Activated CD4-positive, alpha-beta T cell treated with anti-CD3 and anti-CD28 coated beads, Interleukin-2, amount 10 ng/mL, durations not matched to agents 7 days and 5 days (primary cell): ENCODE results near the gene NLN. TPM values are rescaled to one million over a fixed set of nuclear protein-coding genes. Genes with fewer than 3 reads are reported as not detected.
"Not testable (repeated sequence)": the region's sequence is repeated elsewhere in the genome, so short reads cannot be mapped to it uniquely, and the experiment has no call there.

Experiments
- CTCF ChIA-PET: fragments of 350-600 bp; sonication (Branson Sonifier 250); formaldehyde crosslinking; loops from one replicate; lab custom pipeline; 2021; ENCODE audit warnings: antibody characterized with exemption; lab: Charles Lee
- POLR2A ChIA-PET: fragments of 350-600 bp; sonication (Branson Sonifier 250); formaldehyde crosslinking; loops from one replicate; lab custom pipeline; 2021; ENCODE audit warnings: antibody characterized with exemption; lab: Charles Lee
- DNase-seq: peaks from one replicate; pipeline ENCODE4 v3.0.0-alpha.2; 2020
- H3K27ac Mint-ChIP-seq: one replicate; pipeline ENCODE4 v1.8.0; 2021; ENCODE audit warnings: mild to moderate bottlenecking, moderate library complexity, mixed read lengths
- H3K27me3 Mint-ChIP-seq: one replicate; pipeline ENCODE4 v1.8.0; 2021; ENCODE audit warnings: mixed read lengths
- H3K36me3 Mint-ChIP-seq: one replicate; pipeline ENCODE4 v1.8.0; 2021; ENCODE audit warnings: low read depth, mixed read lengths
- H3K4me1 Mint-ChIP-seq: one replicate; pipeline ENCODE4 v1.8.0; 2021; ENCODE audit warnings: mixed read lengths
- H3K4me3 Mint-ChIP-seq: one replicate; pipeline ENCODE4 v1.8.0; 2021; ENCODE audit warnings: mild to moderate bottlenecking, moderate library complexity, mixed read lengths
- H3K9me3 Mint-ChIP-seq: one replicate; pipeline ENCODE4 v1.8.0; 2021; ENCODE audit warnings: mixed read lengths
- total RNA-seq, 2 experiments: library from RNA; stranded (reverse); gene quantifications; one replicate each; pipeline ENCODE4 v1.2.3, GENCODE V29; 2021

NLN gene
- total RNA-seq, 2 experiments from 2014 or later = 11.0 to 12.4 TPM

DNA sequence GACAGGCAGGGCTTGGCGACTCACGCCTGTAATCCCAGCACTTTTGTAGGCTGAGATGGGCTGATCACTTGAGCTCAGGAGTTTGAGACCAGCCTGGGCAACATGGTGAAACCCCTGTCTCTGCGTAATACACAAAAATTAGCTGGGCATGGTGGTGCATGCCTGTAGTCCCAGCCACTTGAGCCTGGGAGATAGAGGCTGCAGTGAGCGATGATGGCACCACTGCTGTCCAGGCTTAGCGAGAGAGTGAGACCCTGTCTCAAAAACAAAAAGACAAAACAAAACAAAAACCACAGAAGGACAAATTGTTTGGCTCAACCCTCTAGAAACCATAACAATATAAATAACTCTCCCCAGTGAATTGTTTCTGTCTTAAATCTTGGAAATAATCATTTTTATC is 111.8 kb downstream of the NLN start:
- Mint-ChIP-seq H3K4me1 (peaks cover 2% of the 10 kb centered on the region), H3K27ac (no peak overlapping the region), H3K9me3 (no peaks in the 10 kb centered on the region), H3K4me3 (no peak overlapping the region), H3K36me3 (no peaks in the 10 kb centered on the region), H3K27me3 (no peaks in the 10 kb centered on the region)
- ChIA-PET CTCF (no interaction called here), POLR2A (no interaction called here)
- no peak for DNase-seq

- peaks cover 2% of the 10 kb centered on the region for H3K9me3 Mint-ChIP-seq
- no peaks in the 10 kb centered on the region for H3K36me3 Mint-ChIP-seq
- POLR2A ChIA-PET = no interaction called here
- no peak for DNase-seq
- no peaks in the 10 kb centered on the region for H3K27me3 Mint-ChIP-seq
- H3K4me3 Mint-ChIP-seq = no peak overlapping the region
- CTCF ChIA-PET = no interaction called here
- no peak overlapping the region for H3K27ac Mint-ChIP-seq
- peaks cover 2% of the 10 kb centered on the region for H3K4me1 Mint-ChIP-seq
These were observed 112.3 kb downstream of the NLN start for GRCh38 chr5:65834306-65834705.

GRCh38 chr5:65835191-65835590 is 113.2 kb downstream of the NLN start:
- no peak for DNase-seq
- Mint-ChIP-seq H3K27me3 (no peaks in the 10 kb centered on the region), H3K4me3 (no peak overlapping the region), H3K36me3 (no peaks in the 10 kb centered on the region), H3K27ac (no peak overlapping the region), H3K9me3 (peaks cover 3% of the 10 kb centered on the region), H3K4me1 (peaks cover 5% of the 10 kb centered on the region)
- ChIA-PET CTCF (interaction anchor here (0.8 kb wide), 1 partner anchor 35 kb away, joined by 3 read pairs; no protein-coding TSS in a partner anchor), POLR2A (interaction anchor here (0.6 kb wide), 1 partner anchor 14 kb away, joined by 3 read pairs; no protein-coding TSS in a partner anchor)

- POLR2A ChIA-PET = no interaction called here
- no peaks in the 10 kb centered on the region for H3K36me3 Mint-ChIP-seq
- H3K4me1 Mint-ChIP-seq = peaks cover 3% of the 10 kb centered on the region
- peaks cover 3% of the 10 kb centered on the region for H3K9me3 Mint-ChIP-seq
- no peak overlapping the region for H3K4me3 Mint-ChIP-seq
- DNase-seq = no peak
- CTCF ChIA-PET = no interaction called here
- H3K27ac Mint-ChIP-seq = no peak overlapping the region
- no peaks in the 10 kb centered on the region for H3K27me3 Mint-ChIP-seq
These were observed 115.1 kb downstream of the NLN start for GRCh38 chr5:65837139-65837538.

- H3K4me3 Mint-ChIP-seq, H3K27ac Mint-ChIP-seq, H3K4me1 Mint-ChIP-seq, H3K36me3 Mint-ChIP-seq, H3K27me3 Mint-ChIP-seq, POLR2A ChIA-PET, H3K9me3 Mint-ChIP-seq, DNase-seq: not testable (repeated sequence)
- CTCF ChIA-PET = interaction anchor here (0.7 kb wide), 1 partner anchor 58 kb away, joined by 3 read pairs; no protein-coding TSS in a partner anchor
These were observed 117.2 kb downstream of the NLN start for GRCh38 chr5:65839170-65839569.

DNA sequence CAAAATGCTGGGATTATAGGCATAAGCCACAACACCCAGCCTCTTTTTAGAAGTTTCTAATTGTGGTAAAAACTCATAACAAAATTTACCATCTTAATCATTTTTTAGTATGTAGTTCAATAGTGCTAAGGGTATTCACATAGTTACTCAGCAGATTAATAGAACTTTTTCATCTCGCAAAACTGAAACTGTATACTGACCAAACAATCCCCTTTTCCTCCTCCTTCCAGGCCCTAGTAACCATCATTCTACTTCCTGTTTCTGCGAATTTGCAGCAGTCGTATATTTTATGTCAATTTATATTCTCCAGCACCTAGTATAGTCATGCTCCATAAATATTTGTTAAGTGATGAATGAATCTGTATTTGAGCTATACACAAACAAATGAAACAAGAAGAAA is 118.1 kb downstream of the NLN start:
- no peaks in the 10 kb centered on the region for H3K27me3 Mint-ChIP-seq
- ChIA-PET POLR2A (no interaction called here), CTCF (interaction anchor here (0.8 kb wide), 1 partner anchor 37 kb away, joined by 4 read pairs; no protein-coding TSS in a partner anchor)
- H3K9me3 Mint-ChIP-seq = peaks cover 7% of the 10 kb centered on the region
- DNase-seq = no peak
- H3K36me3 Mint-ChIP-seq = no peaks in the 10 kb centered on the region
- no peak overlapping the region for H3K27ac Mint-ChIP-seq
- no peak overlapping the region for H3K4me3 Mint-ChIP-seq
- H3K4me1 Mint-ChIP-seq = peaks cover 4% of the 10 kb centered on the region

DNA sequence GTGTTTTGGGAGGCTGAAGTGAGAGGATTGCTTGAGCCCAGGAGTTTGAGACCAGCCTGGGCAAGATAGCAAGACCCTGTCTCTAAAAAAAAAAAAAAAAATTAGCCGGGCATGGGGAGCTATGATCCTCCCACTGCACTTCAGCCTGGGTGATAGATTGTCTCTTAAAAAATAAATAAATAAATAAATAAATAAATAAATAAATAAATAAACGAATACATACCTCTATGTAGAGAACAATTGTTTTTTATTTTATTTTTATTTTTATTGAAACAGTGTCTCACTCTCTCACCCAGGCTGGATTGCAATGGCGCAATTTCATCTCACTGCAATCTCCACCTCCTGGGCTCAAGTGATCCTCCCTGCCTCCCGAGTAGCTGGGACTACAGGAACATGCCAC is 122.8 kb downstream of the NLN start:
- H3K27ac Mint-ChIP-seq, H3K4me3 Mint-ChIP-seq, H3K36me3 Mint-ChIP-seq, H3K27me3 Mint-ChIP-seq, DNase-seq, POLR2A ChIA-PET: not testable (repeated sequence)
- Mint-ChIP-seq H3K9me3 (peaks cover 10% of the 10 kb centered on the region), H3K4me1 (peaks cover 18% of the 10 kb centered on the region)
- CTCF ChIA-PET = interaction anchor here (0.8 kb wide), 1 partner anchor 9 kb away, joined by 3 read pairs; no protein-coding TSS in a partner anchor

GRCh38 chr5:65846101-65846500 is 124.1 kb downstream of the NLN start:
- no peak for DNase-seq
- H3K27ac Mint-ChIP-seq = no peak overlapping the region
- H3K27me3 Mint-ChIP-seq = peaks cover 5% of the 10 kb centered on the region
- ChIA-PET CTCF (interaction anchor here (0.6 kb wide), 2 partner anchors 19 to 945 kb away, joined by 3 read pairs; no protein-coding TSS in a partner anchor), POLR2A (no interaction called here)
- H3K36me3 Mint-ChIP-seq = no peaks in the 10 kb centered on the region
- H3K4me3 Mint-ChIP-seq = no peak overlapping the region
- peaks cover 10% of the 10 kb centered on the region for H3K9me3 Mint-ChIP-seq
- H3K4me1 Mint-ChIP-seq = peaks cover 15% of the 10 kb centered on the region

DNA sequence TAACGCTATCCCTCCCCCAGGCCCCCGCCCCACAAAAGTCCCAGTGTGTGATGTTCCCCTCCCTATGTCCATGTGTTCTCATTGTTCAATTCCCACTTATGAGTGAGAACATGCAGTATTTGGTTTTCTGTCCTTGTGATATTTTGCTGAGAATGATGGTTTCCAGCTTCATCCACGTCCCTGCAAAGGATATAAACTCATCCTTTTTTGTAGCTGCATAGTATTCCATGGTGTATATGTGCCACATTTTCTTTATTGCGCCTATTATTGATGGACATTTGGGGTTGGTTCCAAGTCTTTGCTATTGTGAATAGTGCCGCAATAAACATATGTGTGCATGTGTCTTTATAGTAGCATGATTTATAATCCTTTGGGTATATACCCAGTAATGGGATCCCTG is 125.0 kb downstream of the NLN start:
- H3K27ac Mint-ChIP-seq, H3K27me3 Mint-ChIP-seq, H3K4me3 Mint-ChIP-seq, CTCF ChIA-PET, H3K36me3 Mint-ChIP-seq, DNase-seq, POLR2A ChIA-PET: not testable (repeated sequence)
- Mint-ChIP-seq H3K4me1 (peaks cover 15% of the 10 kb centered on the region), H3K9me3 (peaks cover 15% of the 10 kb centered on the region)

GRCh38 chr5:65849918-65850317 is 127.9 kb downstream of the NLN start:
- H3K27me3 Mint-ChIP-seq, CTCF ChIA-PET: not testable (repeated sequence)

DNA sequence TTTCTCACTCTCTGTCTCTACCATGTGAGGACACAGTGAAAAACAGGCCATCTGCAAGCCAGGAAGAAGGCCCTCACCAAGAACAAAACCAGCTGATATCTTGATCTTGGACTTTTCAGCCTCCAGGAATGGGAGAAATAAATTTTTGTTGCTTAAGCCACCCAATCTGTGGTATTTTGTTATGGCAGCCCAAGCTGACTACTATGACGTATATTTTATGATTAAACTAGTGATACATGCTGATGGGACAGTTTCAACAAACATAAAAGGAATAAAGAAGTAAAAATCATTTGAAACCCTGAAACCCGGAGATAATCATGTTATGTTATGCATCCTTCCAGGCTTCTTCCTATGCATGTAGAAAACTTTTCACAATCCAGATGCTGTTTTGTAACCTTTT is 132.9 kb downstream of the NLN start:
- no peak for DNase-seq
- CTCF ChIA-PET = no interaction called here
- no peaks in the 10 kb centered on the region for H3K36me3 Mint-ChIP-seq
- H3K4me3 Mint-ChIP-seq = no peak overlapping the region
- peaks cover 3% of the 10 kb centered on the region for H3K27me3 Mint-ChIP-seq
- no peaks in the 10 kb centered on the region for H3K4me1 Mint-ChIP-seq
- no peak overlapping the region for H3K27ac Mint-ChIP-seq
- POLR2A ChIA-PET = no interaction called here
- peaks cover 12% of the 10 kb centered on the region for H3K9me3 Mint-ChIP-seq

More at GRCh38 chr5:65849918-65850317, 127.9 kb downstream of the NLN start:
- Mint-ChIP-seq H3K9me3 (peaks cover 13% of the 10 kb centered on the region), H3K4me1 (peaks cover 15% of the 10 kb centered on the region)
- H3K4me3 Mint-ChIP-seq, H3K36me3 Mint-ChIP-seq, H3K27ac Mint-ChIP-seq, DNase-seq: not testable (repeated sequence)
- POLR2A ChIA-PET = interaction anchor here (0.7 kb wide), 1 partner anchor 489 kb away, joined by 3 read pairs; no protein-coding TSS in a partner anchor

DNA sequence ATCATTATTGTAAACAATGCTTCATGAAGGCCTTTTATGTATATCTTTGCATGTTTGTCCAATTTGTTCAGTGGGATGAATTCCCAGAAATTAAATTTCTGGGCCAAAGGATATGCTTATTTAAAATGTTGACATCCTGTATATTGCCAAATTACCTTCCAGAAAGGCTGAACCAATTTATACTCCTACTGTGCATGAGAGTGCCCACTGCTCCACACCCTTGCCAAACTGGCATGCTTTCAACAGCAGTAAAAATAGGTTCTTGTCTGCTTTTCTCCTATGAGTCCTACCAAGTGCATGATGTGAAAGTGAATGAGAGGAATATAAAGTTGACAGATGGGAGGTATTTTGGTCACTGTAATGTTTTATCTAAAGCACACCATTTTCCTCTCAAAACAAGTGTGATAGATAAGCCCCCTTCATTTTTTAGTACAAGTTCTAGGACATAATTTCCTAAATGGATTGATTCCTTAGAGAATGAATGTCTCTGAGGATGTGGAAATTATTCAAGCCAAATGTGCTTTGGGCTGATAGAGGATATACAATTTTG is 133.8 kb downstream of the NLN start:
- H3K4me3 Mint-ChIP-seq = no peak overlapping the region
- no peaks in the 10 kb centered on the region for H3K36me3 Mint-ChIP-seq
- no peak for DNase-seq
- ChIA-PET CTCF (no interaction called here), POLR2A (no interaction called here)
- H3K4me1 Mint-ChIP-seq = no peaks in the 10 kb centered on the region
- H3K27ac Mint-ChIP-seq = no peak overlapping the region
- peaks cover 12% of the 10 kb centered on the region for H3K9me3 Mint-ChIP-seq
- H3K27me3 Mint-ChIP-seq = no peaks in the 10 kb centered on the region

DNA sequence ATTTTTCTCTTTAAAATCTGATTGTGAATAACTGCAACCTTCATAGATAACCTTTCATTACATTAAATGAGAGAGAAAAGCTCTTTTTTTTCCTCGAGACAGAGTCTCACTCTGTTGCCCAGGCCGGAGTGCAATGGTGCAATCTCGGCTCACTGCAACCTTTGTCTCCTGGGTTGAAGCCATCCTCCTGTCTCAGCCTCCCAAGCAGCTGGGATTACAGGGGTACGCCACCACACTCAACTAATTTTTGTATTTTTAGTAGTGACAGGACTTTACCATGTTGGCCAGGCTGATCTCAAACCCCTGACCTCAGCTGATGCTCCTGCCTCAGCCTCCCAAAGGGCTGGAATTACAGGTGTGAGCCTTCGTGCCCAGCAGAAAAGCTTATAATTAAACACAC is 134.5 kb downstream of the NLN start:
- H3K27me3 Mint-ChIP-seq = no peaks in the 10 kb centered on the region
- no peak overlapping the region for H3K27ac Mint-ChIP-seq
- CTCF ChIA-PET = no interaction called here
- H3K4me1 Mint-ChIP-seq = no peaks in the 10 kb centered on the region
- H3K4me3 Mint-ChIP-seq = no peak overlapping the region
- DNase-seq = no peak
- H3K9me3 Mint-ChIP-seq = peaks cover 9% of the 10 kb centered on the region
- POLR2A ChIA-PET = no interaction called here
- H3K36me3 Mint-ChIP-seq = no peaks in the 10 kb centered on the region
